ENCODE data around the gene CCBE1.
A peak's percentile ranks its signal among the peaks of the same experiment; 100 is the strongest.

CCBE1 gene

DNA sequence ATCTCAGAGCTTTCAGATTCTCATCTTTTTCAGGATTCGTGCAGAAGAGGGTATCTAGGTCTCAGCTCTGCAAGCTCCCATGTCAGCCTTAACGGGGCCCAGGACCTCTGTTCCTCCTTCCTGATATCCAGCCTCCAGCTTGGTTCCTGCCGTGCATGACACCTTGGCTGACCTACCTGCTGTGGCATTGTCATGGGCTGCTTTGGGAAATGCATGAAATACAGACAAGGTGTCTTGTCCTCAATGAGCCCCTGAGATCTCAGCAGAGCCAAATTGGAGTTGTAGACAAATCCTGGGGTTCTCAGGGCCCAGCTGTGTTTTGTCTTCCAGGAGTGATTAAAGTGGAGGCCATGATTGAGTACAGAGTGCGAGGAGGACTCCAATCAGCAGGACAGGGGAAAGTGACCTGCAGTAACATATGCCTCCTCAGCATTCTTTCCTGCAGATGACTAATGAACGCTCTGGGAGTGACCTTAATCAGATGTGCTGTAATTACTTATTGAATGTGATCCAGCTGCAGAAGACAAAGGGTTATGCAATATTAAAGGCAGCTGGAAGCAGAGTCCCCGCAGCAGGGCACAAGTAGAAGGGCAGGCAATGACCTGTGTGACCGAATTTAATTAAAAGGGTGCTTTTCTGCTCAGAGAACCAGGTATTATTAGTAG lies 141.1 kb downstream of the CCBE1 start:
- no peak overlapping the region for H3K27ac ChIP-seq
- DNase-seq (ENCODE audit: low read depth, low spot score), result peak; percentile 24

DNA sequence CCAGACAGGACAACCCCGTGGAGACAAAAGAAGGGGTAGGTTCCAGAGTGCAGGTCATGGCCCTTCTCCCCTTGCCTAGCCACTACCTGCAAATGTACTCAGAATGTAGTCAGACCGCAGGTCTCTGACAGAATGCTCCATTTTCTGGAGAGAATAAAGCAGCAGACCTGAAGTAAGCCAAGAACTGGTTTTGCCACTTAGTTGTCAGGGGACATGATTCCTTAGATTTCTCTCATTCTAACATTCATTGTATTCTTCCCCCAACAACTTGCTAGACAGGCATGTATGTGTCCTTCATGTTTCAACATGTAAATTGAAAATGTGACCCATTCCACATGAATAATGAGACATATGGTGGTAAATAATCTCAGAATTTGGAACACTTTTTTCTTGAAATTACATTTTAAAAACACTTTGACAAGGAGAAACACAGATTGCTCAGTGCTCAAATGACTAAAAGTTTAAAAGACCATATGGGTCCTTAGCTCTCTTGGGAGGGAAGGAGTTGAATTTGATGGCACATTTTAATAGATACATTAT lies 142.4 kb downstream of the CCBE1 start:
- DNase-seq (ENCODE audit: low read depth, low spot score), result peak; percentile 27
- peak overlapping the region; percentile 12 for H3K27ac ChIP-seq

- DNase-seq (ENCODE audit: low read depth, low spot score), result no peak
- H3K27ac ChIP-seq, result no peak overlapping the region
These were observed 143.9 kb downstream of the CCBE1 start for GRCh38 chr18:59553273-59553870.

- no peak for DNase-seq (ENCODE audit: low read depth, low spot score)
These were observed 145.2 kb downstream of the CCBE1 start for GRCh38 chr18:59551902-59552635.

GRCh38 chr18:59550174-59550516 lies 147.1 kb downstream of the CCBE1 start:
- no peak for DNase-seq (ENCODE audit: low read depth, low spot score)
- no peak overlapping the region for H3K27ac ChIP-seq

More at GRCh38 chr18:59551902-59552635, 145.2 kb downstream of the CCBE1 start:
- H3K27ac ChIP-seq, result no peak overlapping the region

DNA sequence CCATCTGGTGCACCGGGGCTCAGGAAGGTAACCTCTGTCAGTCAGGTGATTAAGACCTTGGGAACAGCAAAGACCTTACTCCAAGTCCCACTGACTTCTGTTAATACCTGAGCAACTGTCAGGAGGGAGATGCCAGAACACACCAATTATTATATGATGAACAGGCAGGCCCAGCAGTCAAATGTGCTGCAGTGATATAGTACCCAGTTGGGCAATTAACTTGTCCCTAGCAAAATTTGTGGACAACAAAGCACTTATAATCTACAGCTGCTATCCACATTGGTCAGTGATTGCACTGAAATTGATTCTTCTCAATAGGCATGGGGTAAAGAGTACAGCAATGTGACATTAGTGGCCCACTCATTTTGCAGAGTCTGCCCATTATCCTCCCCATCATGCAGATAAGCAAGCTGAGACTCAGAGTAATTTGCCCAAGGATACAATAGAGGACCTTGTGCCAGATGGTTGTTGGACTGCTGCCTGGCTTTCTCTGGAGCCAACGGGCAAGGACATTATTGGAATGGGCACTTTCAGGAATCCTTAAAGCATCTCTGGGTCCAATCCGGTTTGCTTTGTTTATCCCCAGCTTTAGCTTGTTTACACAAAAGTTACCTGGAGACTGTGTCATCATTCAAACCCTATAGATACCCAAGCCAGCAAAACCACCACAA lies 147.6 kb downstream of the CCBE1 start:
- DNase-seq (ENCODE audit: low read depth, low spot score), result no peak
- H3K27ac ChIP-seq, result no peak overlapping the region

DNA sequence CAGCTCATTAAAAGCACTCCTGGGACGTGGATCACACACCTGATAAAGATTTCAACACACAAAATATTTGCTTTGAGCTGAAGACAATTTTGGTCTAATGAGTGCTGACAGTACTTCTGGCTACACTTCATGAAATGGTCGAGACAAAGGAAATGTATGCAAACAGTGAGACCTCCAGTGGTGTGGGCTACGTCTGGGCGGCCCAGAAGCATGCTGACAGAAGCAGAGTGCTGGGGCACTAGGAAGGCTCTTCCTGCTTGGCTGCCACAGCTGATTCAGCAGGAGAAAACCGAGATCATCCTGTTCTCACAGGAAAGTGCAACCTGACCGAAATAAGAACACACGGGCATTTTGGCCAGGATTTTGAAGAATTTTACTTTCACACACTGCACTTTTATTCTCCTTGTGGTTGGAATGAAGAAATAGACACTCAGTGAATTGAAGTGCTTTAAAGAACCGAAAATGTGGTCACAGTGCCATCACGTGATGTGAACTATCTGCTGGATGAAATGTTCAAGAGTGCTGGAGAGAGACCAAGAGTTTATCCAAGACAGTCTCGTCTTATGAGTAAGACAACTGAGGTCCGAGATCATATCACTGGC lies 149.5 kb downstream of the CCBE1 start:
- DNase-seq (ENCODE audit: low read depth, low spot score), result no peak
- no peak overlapping the region for H3K27ac ChIP-seq

DNA sequence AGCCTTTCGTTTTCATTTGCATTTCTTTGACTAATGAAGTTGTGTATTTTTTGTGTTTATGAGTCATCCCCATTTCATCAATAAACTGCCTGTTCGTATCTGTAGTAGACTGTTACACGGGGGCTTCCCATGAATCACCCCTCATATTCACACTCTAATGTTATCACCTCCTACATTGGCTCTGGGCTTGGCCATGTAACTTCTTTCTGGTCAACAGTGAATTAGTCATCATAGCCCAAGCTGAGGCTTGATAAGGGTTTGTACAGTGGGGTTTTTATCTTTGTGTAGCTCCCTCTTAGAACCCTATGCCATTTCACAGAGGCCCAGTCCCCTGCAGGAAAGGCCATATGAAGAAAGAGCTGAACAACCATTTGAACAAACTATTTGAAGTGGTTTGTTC lies 151.0 kb downstream of the CCBE1 start:
- DNase-seq (ENCODE audit: low read depth, low spot score), result peak; percentile 18
- no peak overlapping the region for H3K27ac ChIP-seq

GRCh38 chr18:59540780-59541179 lies 156.4 kb downstream of the CCBE1 start:
- H3K27ac ChIP-seq, result no peak overlapping the region
- no peak for DNase-seq (ENCODE audit: low read depth, low spot score)

- H3K27ac ChIP-seq, result no peak overlapping the region
- no peak for DNase-seq (ENCODE audit: low read depth, low spot score)
These were observed 156.9 kb downstream of the CCBE1 start for GRCh38 chr18:59540346-59540745.

GRCh38 chr18:59539108-59539507 lies 158.1 kb downstream of the CCBE1 start:
- DNase-seq (ENCODE audit: low read depth, low spot score), result no peak
- no peak overlapping the region for H3K27ac ChIP-seq

DNA sequence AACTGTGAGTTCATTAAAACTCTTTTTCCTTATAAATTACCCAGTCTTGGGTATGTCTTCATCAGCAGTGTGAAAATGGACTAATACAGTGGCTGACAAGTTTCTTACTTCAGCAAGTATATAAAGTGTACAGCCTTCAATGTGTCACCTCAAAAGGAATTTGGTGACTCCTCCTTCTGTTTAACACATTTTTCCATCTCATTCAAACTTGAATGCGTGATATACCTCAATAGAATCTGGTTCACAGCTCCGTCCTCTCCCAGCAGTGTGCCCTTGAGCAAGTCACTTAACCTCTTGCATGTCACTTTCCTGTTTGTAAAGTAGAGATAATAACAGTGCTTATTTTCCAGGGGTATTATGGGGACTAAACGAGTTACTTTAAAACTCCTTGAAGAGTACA lies 159.6 kb downstream of the CCBE1 start:
- no peak for DNase-seq (ENCODE audit: low read depth, low spot score)
- H3K27ac ChIP-seq, result no peak overlapping the region

GRCh38 chr18:59536166-59536565 lies 161.1 kb downstream of the CCBE1 start:
- DNase-seq (ENCODE audit: low read depth, low spot score), result no peak
- no peak overlapping the region for H3K27ac ChIP-seq

DNA sequence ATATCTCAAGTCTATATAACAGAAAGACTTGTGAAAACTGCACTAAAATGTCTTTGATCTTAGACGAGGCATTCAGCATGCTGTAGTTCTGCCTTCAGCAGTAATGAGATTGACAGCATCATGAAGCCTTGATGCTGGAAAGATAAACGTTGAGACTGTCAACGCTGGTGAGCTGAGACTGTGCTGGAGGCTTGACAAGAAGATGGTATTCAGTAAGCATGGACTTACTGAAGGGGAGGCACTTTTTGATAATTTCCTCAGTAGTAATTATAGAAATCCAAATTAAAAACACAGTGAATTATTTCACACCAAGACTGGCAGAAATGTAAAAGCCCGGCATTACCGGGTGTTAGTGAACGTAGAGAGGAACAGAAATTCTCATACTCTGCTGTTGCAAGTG lies 162.2 kb downstream of the CCBE1 start:
- no peak for DNase-seq (ENCODE audit: low read depth, low spot score)

GRCh38 chr18:59528866-59529265 lies 168.4 kb downstream of the CCBE1 start:
- no peak overlapping the region for H3K27ac ChIP-seq
- no peak for DNase-seq (ENCODE audit: low read depth, low spot score)

More for the DNA sequence above, 162.2 kb downstream of the CCBE1 start:
- H3K27ac ChIP-seq, result no peak overlapping the region

DNA sequence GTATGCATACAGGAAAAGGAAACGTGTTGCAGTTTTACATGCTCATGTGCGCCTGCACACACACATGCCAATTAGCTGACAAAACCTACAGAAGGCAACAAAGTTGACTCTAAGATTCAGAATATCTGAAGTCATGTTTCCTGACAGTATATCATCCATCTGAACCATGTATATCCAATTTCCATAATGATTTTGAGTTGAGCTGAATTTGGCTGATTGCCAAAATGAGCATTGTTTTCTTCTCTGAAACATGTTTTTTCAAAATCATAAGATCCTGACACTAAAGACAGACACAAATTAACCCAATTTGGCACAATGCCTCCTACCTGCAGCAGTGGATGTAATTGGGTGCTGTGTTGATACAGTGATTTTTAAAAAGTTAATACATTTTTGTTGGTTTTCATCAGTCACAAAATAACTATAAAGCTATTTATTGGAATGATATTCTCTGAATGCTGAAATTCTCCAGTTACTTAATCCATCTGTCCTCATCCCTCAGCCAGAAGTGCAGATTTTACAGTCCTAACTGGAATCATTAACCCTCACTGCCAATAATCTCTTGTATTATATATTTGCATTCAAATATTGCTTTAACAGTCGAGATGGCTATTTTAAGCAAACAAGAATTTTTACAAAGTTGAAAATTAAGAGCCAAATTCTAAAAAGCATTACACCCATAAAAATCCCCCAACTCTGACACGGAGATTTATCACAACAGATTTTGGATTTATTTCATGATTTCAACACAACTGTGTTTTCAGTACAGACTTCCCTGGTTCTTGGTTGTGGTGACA lies 176.5 kb downstream of the CCBE1 start:
- no peak overlapping the region for H3K27ac ChIP-seq
- no peak for DNase-seq (ENCODE audit: low read depth, low spot score)

DNA sequence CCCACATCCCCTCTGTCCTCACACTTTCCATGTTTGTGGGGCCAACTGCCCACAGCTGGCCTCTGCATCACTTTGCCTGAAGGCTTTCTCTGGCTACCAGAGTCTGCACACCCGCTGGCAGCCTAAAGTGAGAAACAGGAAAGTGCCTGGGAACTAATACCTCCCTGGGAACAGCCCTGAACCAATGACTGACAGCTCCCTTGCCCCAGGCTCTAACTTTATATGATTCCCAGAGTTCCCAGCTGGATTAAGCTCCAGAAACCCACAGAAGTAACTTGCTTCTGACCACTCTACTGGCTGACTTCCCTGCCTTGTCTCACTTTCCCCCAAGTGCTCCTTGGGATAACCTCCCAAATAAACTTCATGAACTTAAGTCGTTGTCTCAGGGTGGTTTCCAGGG lies 178.5 kb downstream of the CCBE1 start:
- no peak for DNase-seq (ENCODE audit: low read depth, low spot score)
- no peak overlapping the region for H3K27ac ChIP-seq

GRCh38 chr18:59517446-59518165 lies 179.6 kb downstream of the CCBE1 start:
- no peak for DNase-seq (ENCODE audit: low read depth, low spot score)
- no peak overlapping the region for H3K27ac ChIP-seq

Measured in epithelial cell of prostate (primary cell).